Right renal pelvis (tissue), 4 donors: ENCODE results near the gene PTGES3. TPM values are rescaled to one million over a fixed set of nuclear protein-coding genes. Genes with fewer than 3 reads are reported as not detected.

Experiments
- DNase-seq, 4 donors: peaks; one replicate each; pipeline ENCODE4 v3.0.0-alpha.2; 2013; ENCODE audit warnings: low read depth in 4 of 4, low spot score in 3 of 4, missing footprints in 1 of 4
- polyA plus RNA-seq, 4 donors: library from polyadenylated mRNA; unstranded; fragments of 120-200 nt; gene quantifications; one replicate each; pipeline ENCODE4 v1.2.1, GENCODE V29; 2013; ENCODE audit not compliant: insufficient read length in 4 of 4

Gene PTGES3
- polyA plus RNA-seq, 4 donors, result 325 to 383 (median 364) TPM

DNA sequence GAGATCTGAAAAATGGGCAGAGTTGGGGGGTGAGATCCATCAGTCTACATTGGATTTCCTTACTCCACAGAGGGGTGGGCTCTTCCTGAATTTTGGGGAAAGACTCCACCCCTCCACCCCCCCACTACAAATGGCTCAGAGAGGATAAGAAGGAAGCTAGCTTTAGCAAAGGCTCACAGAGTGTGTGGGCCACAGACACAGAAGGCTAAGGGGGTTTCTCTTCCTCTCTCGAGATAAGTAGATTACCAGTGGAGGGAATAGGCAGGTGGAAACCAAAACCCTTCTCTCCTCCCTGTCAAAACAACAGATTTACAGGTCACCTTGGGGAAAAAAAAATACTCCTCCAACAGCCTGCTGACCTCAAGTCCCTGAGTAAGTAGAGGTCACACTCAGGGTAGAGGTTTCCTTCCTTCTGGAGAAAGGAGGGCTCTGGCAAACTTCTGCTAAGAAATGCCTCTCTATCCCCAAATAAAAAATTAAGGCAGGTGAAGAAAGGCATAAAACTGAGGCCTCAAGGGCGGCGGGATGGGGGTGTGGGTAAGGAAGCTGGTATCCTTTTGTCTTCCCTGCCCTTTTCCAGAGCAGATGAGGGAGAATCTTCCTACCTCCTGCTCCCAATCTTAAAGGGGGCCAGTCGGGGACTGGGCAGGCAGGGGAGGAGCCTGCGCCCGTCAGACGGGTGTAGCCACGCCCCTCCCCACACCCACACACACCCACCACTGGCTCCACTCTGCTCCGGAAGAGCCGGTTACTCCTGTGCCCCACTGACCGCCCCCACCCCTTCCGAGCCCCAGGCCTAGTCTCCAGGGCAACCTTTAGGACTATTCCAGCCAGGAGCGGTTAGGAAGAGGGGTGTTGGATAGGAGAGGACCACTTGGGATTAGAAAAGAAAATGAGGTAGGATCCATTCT, 56.0 kb downstream of the PTGES3 start:
- peak in 1 of 4 donors; percentile 32 for DNase-seq

DNA sequence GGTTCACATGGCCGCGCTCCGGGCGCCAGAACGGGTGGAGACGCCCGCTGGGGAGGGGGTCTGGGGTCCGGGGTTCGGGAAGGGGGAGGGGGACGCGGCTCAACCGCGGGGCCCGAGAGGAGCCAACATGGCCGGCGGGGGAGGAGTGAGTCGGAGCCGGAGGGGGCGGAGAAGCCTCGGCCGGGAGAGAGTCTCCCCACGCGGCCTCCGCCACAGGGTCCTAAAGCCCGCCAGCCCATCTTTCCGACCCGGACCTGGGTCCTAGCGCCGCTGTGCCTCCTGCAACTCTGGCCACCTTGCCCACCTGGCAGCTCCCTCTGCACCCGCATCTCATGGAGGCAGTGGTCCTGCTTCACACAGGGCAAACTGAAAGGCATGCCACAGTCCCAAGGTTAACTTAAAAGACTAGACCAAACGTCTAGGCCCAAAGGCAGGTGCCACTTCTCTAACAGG, 57.9 kb downstream of the PTGES3 start, which contains the start of gene BAZ2A:
Gene BAZ2A, minus strand, starts transcription at position 147 of the 453 bp plus-strand sequence. CDS start 12,796 bp downstream, outside the sequence.
- peak in 3 of 4 donors; percentile 71 to 83 (median 81) for DNase-seq

DNA sequence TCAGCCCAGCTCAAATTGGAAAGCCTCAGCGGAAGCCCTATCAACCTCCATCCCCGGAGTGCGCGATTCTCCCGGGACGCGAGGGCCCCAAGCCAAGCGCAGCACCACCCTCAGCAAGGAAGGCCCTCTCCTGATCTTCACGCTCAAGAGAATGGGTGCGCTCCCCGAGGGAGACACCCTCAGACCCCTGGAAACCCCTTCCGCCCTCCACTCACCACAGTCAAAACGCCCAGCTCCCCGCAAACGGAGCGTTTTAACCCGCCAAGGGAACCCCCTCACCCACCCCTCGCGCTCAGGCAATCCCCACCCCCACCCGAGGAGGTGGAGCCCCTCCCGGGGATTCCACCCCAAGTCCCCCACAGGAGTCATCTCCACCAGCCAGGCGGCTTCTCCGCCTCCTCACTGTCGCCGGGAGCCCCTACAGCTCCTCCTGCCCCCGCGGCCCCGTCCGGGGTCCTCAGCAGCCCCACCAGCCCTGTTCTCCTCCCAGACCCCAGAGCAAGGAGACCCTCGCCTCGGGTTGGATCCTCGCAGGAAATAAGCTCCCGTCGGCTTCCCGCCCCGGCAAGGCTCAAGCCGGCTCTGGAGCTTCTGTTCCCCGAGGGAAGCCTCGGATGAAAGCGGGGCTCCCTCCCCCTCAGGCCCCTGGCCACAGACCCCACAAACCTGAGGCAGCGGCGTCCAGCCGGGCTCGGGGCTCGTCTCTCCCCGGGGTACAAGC, 58.5 kb downstream of the PTGES3 start:
- peak in 1 of 4 donors; percentile 25 for DNase-seq

DNA sequence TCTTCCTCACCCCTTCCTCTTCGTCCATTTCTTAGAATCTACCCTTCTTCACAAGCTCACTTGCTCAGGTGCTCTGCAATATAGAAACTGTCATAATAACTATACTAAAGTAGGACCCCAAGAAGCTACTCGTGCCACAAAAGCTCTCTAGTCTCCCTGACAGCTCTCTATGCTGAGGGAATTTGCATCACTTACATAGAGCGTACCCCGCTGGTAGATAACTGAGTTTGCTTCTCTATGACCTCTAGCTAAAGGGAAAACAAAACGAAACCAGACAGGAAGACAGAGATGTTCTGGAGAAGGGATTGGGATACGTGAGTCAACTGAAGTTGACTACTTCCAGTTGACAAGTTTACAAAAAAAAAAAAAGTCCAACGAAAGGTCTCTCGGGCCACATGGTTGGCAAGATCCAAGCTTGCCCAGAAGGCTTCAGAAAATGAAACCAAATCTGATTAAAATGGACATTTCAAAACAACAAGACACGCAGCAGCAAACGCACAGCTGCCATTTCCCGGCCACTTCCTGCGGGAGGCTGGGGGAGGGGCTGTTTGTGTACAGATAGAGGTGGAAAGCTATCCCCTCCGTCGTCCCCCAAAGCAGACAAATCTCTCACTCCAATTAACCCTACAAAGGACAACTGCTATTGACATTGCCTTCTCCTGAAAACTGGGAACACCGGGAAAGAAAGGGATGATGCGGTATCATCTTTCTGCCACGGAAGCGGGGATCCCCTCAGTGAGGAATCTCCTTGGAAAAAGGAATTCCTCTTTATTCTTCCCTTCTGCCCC, 59.2 kb downstream of the PTGES3 start:
- DNase-seq, result peak in 1 of 4 donors; percentile 42

DNA sequence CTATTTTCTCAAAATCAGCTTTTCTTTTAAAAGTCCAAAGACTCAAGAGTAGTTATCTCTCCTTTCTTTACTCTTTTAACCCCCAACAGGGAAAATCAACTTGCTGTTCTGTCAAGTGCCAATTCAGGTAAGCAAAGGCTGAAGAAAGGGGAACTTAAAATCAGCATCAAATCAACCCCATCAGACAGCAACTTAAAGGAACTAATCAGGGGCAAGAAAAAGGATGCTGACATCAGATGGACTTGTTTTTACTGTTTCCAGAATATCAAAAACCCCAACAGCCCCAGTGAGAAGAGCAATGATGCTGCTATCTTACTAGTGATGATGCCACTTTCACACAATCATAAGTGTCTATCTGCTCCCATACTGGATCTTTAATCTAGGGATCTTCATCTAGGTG, 61.4 kb downstream of the PTGES3 start:
- DNase-seq, result no peak

DNA sequence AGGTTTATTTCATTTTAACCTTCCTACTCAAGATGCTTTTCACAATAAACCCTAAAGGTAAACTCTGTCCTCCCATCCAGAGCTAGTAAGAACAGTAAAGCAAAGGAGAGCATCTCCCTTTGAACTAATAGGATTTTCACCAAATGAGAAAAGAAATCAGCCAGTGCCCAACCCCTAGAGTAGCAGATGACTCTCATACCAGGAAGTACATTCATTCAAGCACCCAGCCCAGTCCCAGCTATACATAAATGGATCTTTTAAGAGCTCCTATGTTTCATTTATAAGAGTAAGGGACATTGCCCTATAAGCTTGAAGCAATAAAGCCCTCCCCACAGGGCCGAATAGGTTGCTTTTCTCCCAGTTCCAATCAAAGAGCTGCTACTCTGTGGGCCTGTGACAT, 65.5 kb downstream of the PTGES3 start:
- DNase-seq, result no peak

DNA sequence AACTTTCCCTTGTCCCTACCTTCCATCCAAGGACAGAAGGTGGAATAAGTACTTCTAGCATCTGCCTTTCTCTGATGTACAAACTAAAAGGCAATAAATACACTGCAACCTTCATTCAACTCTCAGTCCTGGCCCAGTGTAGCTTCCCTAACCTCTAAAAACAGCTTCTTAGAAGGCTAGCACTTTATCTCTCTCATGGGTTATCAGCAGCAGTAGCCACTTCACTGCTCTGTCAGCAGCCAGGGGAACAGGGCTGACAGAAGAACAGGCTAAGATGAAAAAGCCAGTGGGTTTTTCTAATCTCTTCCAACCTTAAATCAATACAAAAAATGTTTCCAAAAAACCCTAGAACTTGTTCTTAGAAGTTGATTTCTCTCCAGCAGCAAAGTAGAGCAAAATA, 71.2 kb downstream of the PTGES3 start:
- DNase-seq, result no peak

DNA sequence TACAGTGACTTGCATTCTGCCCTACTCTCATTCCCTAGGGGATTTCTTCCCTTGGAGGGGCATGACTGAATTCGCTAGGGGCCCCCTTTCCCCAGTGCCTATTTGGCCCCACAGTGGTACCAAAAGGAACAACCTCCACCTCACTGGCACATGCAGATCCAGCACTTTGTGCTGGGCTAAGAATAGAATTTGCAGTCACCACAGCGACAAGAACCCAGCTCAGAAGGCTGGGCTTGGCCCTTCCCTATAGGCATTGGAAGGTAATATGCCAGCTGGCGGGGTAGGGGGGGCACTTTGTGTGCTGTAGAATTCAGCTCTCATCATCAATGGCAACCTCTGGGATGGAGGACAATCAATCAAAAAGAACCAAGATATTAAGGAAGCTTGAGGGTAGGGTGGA, 71.8 kb downstream of the PTGES3 start:
- no peak for DNase-seq

DNA sequence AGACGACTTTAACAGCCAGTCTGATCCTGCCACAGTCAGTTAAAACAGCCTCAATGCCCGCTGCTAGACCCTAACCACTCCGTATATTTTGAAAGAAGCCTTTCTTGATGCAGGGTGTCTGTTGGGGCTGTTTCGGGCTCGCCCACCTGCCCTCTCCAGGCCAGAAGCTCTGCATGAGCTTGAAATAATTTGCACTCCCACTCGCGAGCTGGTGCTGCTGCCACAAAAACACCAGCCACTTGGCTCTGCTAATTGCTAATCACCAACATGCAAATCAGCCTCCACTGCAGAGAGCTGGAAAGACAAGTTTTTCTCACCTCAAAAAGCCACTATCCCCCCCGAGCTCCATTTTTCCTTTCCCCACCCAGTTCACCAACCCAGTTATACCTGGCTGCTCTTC, 73.5 kb downstream of the PTGES3 start:
- DNase-seq, result no peak

Other genes with a start within 250 kb of the PTGES3 start
- 10 to 100 TPM; 33.6 to 38.4 (median 36.9) TPM for gene TIMELESS, start 238.9 kb downstream of the PTGES3 start, polyA plus RNA-seq
- under 1 TPM in 2 of 4 donors, not detected in 2; 0.22 to 0.37 TPM for gene MIP, start 233.6 kb downstream of the PTGES3 start, polyA plus RNA-seq
- 1 to 10 TPM; 3.5 to 4.8 (median 4.3) TPM for gene SPRYD4, start 219.7 kb downstream of the PTGES3 start, polyA plus RNA-seq
- 1 to 10 TPM in 2 of 4 donors, under 1 TPM in 2; 0.78 to 1.6 (median 1.0) TPM for gene GLS2, start 200.1 kb downstream of the PTGES3 start, polyA plus RNA-seq
- 10 to 100 TPM; 36.2 to 50.5 (median 42.6) TPM for gene RBMS2, start 166.5 kb downstream of the PTGES3 start, polyA plus RNA-seq
- 10 to 100 TPM; 72.5 to 89.3 (median 81.7) TPM for gene BAZ2A, start 58.0 kb downstream of the PTGES3 start, polyA plus RNA-seq
- gene ATP5F1B, start 42.3 kb downstream of the PTGES3 start, polyA plus RNA-seq, result 1,000 to 10,000 TPM; 1,014 to 1,093 (median 1,047) TPM
- gene NACA, start 37.0 kb upstream of the PTGES3 start, polyA plus RNA-seq, result 1,000 to 10,000 TPM; 2,242 to 2,254 (median 2,248) TPM
- 10 to 100 TPM; 16.0 to 20.9 (median 20.0) TPM for gene PRIM1, start 64.0 kb upstream of the PTGES3 start, polyA plus RNA-seq
- 1 to 10 TPM in 2 of 4 donors, under 1 TPM in 2; 0.79 to 1.4 (median 1.1) TPM for gene HSD17B6, start 75.0 kb upstream of the PTGES3 start, polyA plus RNA-seq
- under 1 TPM; 0.11 to 0.25 (median 0.19) TPM for gene SDR9C7, start 246.1 kb upstream of the PTGES3 start, polyA plus RNA-seq